ENCODE measurements around the gene PADI3.
"Not testable (repeated sequence)": the region's sequence is repeated elsewhere in the genome, so short reads cannot be mapped to it uniquely, and the experiment has no call there.

Gene PADI3

GRCh38 chr1:17321857-17322390 lies 73.0 kb downstream of the PADI3 start:
- H3K27ac Mint-ChIP-seq; H3K9me3 Mint-ChIP-seq; H3K4me3 Mint-ChIP-seq; H3K27me3 Mint-ChIP-seq; DNase-seq; H3K36me3 Mint-ChIP-seq (ENCODE audit: low read depth); H3K4me1 Mint-ChIP-seq (ENCODE audit: low read depth): not testable (repeated sequence)

GRCh38 chr1:17328855-17329254 lies 80.0 kb downstream of the PADI3 start:
- H3K4me3 Mint-ChIP-seq, result no peak overlapping the region
- H3K27ac Mint-ChIP-seq, result no peak overlapping the region
- peaks cover 17% of the 10 kb centered on the region for H3K27me3 Mint-ChIP-seq
- no peaks in the 10 kb centered on the region for H3K36me3 Mint-ChIP-seq (ENCODE audit: low read depth)
- no peaks in the 10 kb centered on the region for H3K4me1 Mint-ChIP-seq (ENCODE audit: low read depth)
- no peak for DNase-seq
- H3K9me3 Mint-ChIP-seq, result peaks cover 5% of the 10 kb centered on the region

- H3K27ac Mint-ChIP-seq, result no peak overlapping the region
- H3K9me3 Mint-ChIP-seq, result peaks cover 3% of the 10 kb centered on the region
- H3K27me3 Mint-ChIP-seq, result peaks cover 17% of the 10 kb centered on the region
- no peaks in the 10 kb centered on the region for H3K36me3 Mint-ChIP-seq (ENCODE audit: low read depth)
- H3K4me1 Mint-ChIP-seq (ENCODE audit: low read depth), result no peaks in the 10 kb centered on the region
- no peak overlapping the region for H3K4me3 Mint-ChIP-seq
- DNase-seq, result no peak
These were observed 80.7 kb downstream of the PADI3 start for GRCh38 chr1:17329610-17330009.

GRCh38 chr1:17330856-17331255 lies 82.0 kb downstream of the PADI3 start:
- Mint-ChIP-seq H3K27ac (no peak overlapping the region), H3K4me1 (ENCODE audit: low read depth) (no peaks in the 10 kb centered on the region), H3K9me3 (no peaks in the 10 kb centered on the region), H3K27me3 (peaks cover 21% of the 10 kb centered on the region), H3K4me3 (no peak overlapping the region), H3K36me3 (ENCODE audit: low read depth) (no peaks in the 10 kb centered on the region)
- no peak for DNase-seq

- no peak overlapping the region for H3K27ac Mint-ChIP-seq
- H3K4me1 Mint-ChIP-seq (ENCODE audit: low read depth), result no peaks in the 10 kb centered on the region
- no peak for DNase-seq
- peaks cover 28% of the 10 kb centered on the region for H3K27me3 Mint-ChIP-seq
- H3K36me3 Mint-ChIP-seq (ENCODE audit: low read depth), result no peaks in the 10 kb centered on the region
- H3K4me3 Mint-ChIP-seq, result no peak overlapping the region
- H3K9me3 Mint-ChIP-seq, result no peaks in the 10 kb centered on the region
These were observed 84.2 kb downstream of the PADI3 start for GRCh38 chr1:17333081-17333480.
